CD4-positive, alpha-beta T cell treated with Interleukin-4 for 4 hours (primary cell): ENCODE results near the gene SYNDIG1.

Experiments used
- DNase-seq: peaks from one replicate; pipeline ENCODE4 v3.0.0-alpha.2; 2020

SYNDIG1 gene

DNA sequence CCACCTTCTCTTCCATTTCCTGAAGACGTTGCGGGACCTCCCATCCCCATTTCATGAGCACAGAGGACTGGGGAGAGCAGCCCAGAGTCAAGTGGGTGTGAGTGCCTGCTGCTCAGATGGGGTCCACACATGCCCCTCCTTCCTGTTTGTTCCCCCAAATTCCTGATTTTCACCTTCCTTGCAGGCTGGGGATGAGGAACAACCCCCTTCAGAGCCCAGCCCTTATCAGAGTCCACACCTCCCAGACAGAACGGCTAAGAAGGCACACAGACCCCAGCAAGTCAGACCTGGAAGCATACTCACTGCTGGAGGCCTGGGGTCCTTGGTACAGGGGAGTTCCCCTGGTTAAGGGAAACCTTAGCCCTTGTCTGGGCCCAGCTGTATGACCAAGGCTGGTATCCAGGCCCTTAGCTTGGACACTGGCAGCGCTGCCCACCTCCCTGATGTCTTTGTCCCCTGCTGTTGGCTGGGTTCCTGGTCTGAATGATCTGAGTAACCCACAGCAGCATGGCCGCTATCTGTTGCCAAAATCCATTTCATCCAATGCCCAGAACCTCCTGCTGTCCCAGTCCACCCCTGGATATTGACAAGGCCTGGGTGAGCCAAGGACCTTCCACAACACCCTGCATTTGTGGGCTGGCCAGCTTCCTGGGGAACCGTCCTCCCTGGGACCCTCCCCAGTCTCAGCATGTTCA lies 230.9 kb downstream of the SYNDIG1 start:
- no peak for DNase-seq

- DNase-seq, result no peak
Observed at GRCh38 chr20:24701027-24701426, 231.6 kb downstream of the SYNDIG1 start.

- no peak for DNase-seq
Observed at GRCh38 chr20:24701668-24702067, 232.2 kb downstream of the SYNDIG1 start.

- no peak for DNase-seq
Observed at GRCh38 chr20:24702501-24703283, 233.3 kb downstream of the SYNDIG1 start.

DNA sequence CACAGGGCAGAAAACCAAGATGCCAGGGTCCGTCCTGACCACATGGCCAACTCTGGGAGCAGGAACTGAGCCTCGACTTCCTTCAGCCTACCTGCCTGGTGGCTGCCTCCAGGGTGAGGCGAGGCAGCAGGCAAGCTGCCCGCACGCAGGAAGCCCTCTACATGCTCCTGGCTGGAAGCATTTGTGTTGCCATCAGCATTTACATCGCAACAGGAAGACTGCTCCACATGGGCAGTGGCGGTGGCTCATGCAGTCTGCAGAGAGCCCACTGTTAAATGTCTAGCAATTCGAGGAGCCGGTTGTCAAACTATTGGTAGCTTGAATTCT lies 233.8 kb downstream of the SYNDIG1 start:
- no peak for DNase-seq

- no peak for DNase-seq
Observed at GRCh38 chr20:24704899-24705298, 235.5 kb downstream of the SYNDIG1 start.

DNA sequence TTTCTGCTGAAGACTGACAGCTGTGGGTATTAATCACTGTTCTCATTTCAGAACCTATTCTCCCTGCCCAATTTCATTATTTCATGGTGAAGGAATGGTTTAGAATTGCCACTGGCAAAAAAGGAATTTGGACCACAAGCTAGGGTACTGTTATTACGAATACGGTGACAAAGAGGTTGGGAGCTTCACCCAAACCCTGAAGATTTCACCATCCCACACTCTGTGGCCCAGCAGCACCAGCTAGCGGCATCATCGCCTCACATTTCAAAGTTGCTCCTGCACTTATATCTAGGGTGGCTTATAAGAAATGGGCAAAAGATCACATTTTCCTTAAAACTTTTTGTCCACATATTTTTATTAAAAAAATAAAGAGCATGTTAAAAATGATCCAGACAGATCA lies 236.1 kb downstream of the SYNDIG1 start:
- DNase-seq, result no peak

DNA sequence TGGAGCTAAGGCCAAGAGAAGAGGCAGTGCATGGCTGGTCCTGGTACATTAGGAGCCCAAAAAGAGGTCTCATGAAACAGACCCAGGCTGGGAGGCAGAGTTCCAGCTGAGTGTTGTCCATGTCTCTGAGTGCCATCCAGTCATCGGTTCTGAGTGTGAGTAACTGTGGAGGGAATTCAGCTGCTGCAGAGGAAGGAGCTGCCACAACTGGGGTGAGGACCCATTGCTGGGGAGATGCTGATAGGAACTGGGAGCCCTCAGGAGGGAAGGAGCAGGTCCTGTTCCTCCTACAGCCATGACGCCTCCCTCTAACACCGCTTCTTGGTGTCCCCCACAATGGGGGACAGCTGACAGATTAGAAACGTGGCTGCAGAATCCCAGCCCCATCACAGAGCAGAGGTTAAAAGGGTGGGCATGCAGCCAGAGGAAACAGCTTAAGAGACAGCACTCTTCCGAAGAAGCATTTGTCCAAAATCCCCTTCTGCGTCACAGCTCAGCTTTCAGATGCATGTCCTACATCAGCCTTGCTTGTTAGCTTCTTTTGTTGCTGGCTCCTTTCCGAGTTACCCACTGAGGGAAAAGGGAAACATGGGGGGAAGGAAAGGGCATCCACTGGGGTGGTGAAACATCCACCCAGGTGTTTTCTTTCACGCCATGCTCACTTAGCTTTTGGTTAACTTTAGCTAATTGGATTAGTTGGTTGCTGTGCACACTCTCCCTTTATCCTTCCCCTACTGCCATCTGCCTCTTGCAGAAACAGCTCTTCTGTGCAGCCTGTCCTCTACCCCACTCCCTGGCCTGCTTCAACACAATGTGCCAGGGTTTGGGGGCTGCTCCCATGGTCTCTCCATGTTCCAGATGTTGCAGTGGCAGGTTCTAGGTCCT lies 239.2 kb downstream of the SYNDIG1 start:
- DNase-seq, result no peak
